HG02763 (cell line): Measurements from ENCODE around the gene TGM5.
A peak's percentile ranks its signal among the peaks of the same experiment; 100 is the strongest.
"Not testable (repeated sequence)": the region's sequence is repeated elsewhere in the genome, so short reads cannot be mapped to it uniquely, and the experiment has no call there.

Experiments used
- ATAC-seq: cut with Tn5 transposase; IDR thresholded peaks from one replicate; pipeline ENCODE4 v1.9.1; 2021; ENCODE audit warnings: mild to moderate bottlenecking, moderate library complexity; ENCODE audit not compliant: unreplicated experiment

TGM5 gene

GRCh38 chr15:43198556-43198955 is 68.2 kb downstream of the TGM5 start:
- ATAC-seq: not testable (repeated sequence)

- not testable (repeated sequence) for ATAC-seq
Observed at GRCh38 chr15:43197773-43198172, 69.0 kb downstream of the TGM5 start.

DNA sequence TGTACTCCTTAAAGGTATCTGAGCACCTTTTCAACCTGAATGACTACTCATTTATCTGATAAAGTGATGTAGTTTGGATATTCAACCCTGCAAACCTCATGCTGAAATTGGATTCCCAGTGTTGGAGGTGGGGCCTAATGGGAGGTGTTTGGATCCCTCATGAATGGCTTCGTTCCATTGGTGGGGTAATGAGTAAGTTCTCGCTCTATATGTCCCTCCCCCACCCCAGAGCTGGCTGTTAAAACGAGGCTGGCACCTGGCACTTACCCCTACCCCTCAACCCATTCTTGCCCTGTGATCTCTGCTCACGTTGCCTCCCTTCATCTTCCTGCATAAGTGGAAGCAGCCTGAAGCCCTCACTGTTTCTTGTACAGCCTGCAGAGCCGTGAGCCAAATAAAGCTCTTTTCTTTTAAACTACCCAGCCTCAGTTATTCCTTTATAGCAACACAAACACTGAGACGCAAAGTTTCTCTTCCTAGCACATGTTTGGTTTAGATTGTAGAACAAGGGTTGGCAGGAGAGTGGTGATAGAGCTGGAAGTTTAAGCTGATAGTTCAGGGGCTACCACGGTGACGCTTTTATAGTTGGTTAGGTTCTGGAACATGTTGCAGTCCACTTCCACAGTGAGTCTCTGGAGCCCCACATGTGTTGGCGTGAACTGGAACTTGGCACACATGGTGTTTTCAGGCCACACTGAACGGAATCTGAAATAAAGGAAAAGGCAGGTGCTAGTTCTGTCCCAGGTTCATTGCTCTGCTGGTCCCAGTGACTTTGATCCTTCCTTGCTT is 69.8 kb downstream of the TGM5 start:
- no peak for ATAC-seq

DNA sequence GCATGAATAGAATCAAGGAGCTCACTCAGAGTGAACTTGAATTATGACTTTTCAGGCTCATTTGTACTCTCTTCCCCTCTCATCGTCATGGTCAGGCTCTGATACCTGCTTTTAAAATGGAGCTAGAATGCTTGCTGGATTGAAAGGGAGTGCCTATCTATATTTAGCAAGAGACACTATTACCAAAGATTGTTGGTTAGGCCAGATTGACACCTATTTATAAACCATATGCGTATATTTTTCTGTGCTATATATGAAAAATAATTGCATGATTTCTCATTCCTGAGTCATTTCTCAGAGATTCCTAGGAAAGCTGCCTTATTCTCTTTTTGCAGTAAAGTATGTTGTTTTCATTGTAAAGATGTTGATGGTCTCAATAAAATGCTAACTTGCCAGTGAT is 71.9 kb downstream of the TGM5 start:
- no peak for ATAC-seq

DNA sequence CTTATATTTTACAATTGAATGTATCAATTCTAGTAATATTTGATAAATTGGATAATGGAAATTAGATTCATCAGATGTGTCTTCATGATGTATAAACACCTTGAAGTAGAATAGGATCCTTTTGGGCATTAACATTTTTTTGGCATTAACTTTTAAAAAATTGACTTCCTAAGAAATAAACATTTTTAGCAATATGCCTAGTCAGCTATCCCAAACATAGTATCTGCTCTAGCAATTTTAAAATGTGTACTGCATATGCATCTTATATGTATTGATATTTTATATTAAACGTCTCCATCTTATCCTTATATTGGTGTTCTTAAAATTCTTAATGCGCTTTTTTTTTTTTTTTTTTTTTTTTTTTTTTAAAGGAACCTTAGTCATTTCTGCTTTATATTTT is 73.0 kb downstream of the TGM5 start:
- ATAC-seq: no peak

GRCh38 chr15:43190178-43190577 is 76.5 kb downstream of the TGM5 start:
- no peak for ATAC-seq

GRCh38 chr15:43189296-43189695 is 77.4 kb downstream of the TGM5 start:
- no peak for ATAC-seq

DNA sequence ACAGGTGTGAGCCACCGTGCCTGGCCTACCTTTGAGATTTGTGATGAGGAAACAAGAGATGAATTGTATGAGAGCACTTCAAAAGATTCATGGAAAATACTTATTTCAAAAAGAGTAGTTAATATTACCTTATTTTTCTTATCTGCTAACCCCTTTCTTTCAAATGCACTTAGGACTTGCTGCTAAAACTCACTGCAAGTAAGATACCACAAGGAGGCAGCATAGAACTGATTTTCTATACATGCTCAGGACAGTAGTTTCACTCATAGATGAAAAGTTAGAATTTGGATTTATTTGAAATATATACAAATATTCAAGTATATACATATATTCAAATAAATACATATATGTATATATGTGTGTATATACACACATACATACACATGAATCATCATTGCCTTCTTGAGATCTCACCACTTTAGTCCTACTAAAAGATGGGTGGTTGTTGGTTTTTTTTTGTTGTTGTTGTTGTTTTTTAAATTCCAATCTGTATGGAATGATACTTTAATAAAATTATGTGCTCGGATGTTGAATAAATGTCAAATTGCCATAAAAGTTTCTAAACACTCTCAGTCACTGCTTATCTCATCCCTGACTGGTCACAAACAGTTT is 79.1 kb downstream of the TGM5 start:
- no peak for ATAC-seq

DNA sequence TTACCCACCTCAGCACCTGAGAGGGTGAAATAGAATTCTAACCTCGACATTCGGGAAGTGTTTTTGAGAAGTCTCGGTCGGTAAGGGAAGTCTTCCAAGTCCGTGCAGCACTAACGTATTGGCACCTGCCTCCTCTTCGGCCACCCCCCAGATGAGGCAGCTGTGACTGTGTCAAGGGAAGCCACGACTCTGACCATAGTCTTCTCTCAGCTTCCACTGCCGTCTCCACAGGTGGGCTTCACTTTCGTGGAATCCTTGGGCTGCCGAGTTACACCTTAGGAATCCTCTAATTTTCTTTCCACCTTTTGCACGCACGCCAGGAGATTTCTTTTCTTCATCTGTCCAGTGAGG is 80.8 kb downstream of the TGM5 start:
- ATAC-seq: peak; percentile 25

DNA sequence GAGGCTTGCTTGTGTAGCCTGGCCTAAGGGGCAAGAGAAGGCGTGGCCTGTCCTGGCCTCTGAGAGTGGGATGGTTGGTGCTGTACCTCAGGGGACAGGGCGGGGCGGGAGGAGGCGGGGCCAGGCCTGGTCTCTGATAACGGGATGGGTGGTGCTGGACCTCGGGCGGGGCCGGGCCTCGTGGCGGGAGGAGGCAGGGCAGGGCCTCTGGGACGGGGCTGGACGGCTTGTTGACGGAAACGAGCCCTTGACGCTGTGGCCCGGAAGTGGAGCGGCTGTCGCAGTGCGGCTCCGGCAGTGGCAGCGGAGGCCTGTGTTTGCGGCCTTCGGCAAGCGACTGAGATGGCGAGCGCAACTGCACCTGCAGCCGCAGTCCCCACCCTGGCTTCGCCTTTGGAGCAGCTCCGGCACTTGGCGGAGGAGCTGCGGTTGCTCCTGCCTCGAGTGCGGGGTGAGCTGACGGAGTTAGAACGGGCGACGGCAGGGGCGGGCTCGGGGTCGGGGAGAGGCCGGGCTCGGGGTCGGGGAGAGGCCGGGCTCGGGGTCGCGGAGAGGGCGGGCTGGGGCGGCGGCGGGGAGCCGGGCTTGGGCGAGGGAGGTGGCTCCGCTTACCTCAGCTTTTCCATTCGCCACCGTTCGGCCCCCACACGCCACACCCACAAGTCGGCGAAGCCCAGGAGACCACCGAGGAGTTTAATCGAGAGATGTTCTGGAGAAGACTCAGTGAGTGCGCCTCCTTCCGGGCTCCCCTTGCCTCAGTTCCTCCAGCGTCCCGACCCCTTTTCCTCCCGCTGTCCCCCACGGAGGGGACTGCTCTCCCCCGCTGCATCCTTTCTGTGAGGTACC is 81.3 kb downstream of the TGM5 start, which contains the start of gene CCNDBP1:
Gene CCNDBP1, plus strand, starts transcription at position 247 of the 846 bp plus-strand sequence. Its CDS starts 96 bp downstream, at position 343.
- ATAC-seq: peak; percentile 85

DNA sequence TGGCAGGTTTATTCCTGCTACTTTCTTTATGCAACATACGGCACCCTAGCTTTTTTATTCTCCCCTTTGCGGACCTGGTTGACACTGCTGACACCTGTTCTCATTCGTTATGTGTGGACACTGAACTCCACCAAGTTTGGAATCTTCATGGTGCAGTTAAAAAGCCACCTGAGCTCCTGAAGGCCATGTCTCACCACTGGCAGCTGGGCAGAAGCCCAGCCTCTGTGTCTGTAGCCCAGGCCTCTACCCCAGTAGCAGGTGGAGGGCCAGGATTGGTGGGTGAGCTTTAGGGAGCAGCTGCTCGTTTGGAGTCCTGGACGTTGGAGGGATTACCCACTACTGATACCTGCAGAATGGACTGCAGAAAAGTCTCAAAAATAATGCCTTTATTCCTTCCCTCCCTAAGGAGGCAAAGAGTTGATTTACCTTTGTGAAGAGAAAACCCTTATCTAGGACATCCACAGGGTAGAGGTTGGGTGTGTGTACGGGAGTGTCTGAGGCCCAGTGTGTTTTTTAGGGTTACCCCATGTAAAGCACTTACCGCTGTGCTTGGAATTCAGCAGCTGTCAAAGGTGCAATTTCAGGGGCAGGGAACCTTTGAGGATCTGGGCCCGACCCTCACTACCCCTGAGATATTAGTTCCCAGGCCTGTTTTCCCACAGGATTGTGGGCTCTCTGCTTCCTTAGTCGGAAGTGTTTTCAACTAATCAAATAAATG is 82.2 kb downstream of the TGM5 start:
- no peak for ATAC-seq

GRCh38 chr15:43183270-43183669 is 83.5 kb downstream of the TGM5 start:
- no peak for ATAC-seq
